HFF-Myc (cell line): ENCODE measurements around the gene SLC6A8.

Experiments
- DNase-seq: peaks from one replicate; pipeline ENCODE4 v3.0.0-alpha.2; 2011; ENCODE audit warnings: low read depth; ENCODE audit errors: extremely low read depth
- H3K4me3 ChIP-seq: replicated peaks from 2 replicates; pipeline ENCODE4 v1.5.1; 2011; ENCODE audit warnings: low read depth, mild to moderate bottlenecking, control low read depth, low read length
- CTCF ChIP-seq: IDR thresholded peaks from 2 replicates; pipeline ENCODE4 v1.5.1; 2012; ENCODE audit warnings: mild to moderate bottlenecking, low read depth, low read length, control low read depth; ENCODE audit errors: missing control alignments

Gene SLC6A8

GRCh38 chrX:153685751-153686696 is 1.7 kb upstream of the SLC6A8 start:
- no peak for TF ChIP-seq CTCF
- DNase-seq = no peak
- no peak overlapping the region for H3K4me3 ChIP-seq

GRCh38 chrX:153686711-153687110 is 1.0 kb upstream of the SLC6A8 start:
- no peak overlapping the region for H3K4me3 ChIP-seq
- TF ChIP-seq CTCF = no peak
- no peak for DNase-seq

- DNase-seq = no peak
- H3K4me3 ChIP-seq = no peak overlapping the region
- TF ChIP-seq CTCF = no peak
Observed at GRCh38 chrX:153688071-153688470, 345 bp downstream of the SLC6A8 start.

- TF ChIP-seq CTCF = no peak
- peak overlapping the region; percentile 49 for H3K4me3 ChIP-seq
- DNase-seq = no peak
Observed at GRCh38 chrX:153688506-153688905, 780 bp downstream of the SLC6A8 start.

DNA sequence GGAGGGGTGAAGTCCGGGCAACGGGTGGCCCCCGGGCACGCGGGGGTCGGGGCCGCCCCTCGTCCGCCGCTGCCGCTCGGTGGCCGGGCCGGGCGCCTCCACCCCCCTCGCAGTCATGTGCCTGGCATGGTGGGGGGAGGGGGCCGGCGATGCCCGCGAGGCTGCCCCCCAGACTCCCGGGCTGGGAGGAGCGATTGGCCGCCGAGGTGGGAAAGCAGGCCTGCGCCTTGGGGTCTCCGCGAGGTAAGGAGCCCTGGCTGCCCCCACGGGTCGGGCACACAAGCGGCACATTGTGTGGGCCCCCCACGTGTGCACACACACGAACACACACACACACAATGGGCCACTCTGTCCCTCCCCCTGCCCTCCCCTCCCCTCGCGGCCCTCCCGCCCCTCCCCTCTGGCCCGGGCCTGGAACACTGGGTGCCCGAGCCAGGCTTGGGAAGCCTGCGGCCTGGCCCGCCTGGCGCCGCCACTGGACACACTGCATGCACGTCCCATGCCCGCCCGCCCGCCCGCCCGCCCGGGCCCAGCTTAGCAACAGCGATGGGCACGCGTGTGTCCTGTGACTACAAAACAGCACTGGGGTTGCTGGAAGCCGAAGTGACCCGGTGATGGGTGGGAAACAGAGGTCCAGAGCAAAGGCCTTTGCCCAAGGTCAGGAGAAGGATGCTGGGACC is 1.3 kb downstream of the SLC6A8 start:
- H3K4me3 ChIP-seq = peak overlapping the region; percentile 49
- TF ChIP-seq CTCF = no peak
- no peak for DNase-seq

- TF ChIP-seq CTCF = peak; percentile 16
- peak overlapping the region; percentile 49 for H3K4me3 ChIP-seq
Observed at GRCh38 chrX:153689654-153690465, 2.1 kb downstream of the SLC6A8 start.

More at GRCh38 chrX:153689654-153690465, 2.1 kb downstream of the SLC6A8 start:
- no peak for DNase-seq
